ENCODE data around the gene VAMP4.

DNA sequence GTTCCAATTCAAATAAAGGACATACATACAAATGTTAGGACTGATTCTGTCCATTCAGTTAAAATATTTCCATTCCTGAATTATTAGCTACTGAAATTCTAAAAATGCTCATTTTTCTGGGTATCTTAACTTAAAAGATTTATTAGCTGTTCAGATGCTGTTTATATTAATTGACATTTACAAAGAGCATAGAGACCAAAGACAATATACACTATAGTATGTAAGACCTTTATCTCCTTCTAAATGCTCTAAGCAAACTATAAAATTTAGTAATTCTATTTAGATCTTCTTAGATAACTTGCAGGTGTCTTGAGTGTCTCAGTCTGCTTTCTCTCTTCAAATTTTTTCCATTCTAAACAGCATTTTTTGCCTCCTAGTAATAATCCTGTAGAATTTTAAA lies 39.3 kb downstream of the VAMP4 start:
- TF ChIP-seq, protein P1, sequence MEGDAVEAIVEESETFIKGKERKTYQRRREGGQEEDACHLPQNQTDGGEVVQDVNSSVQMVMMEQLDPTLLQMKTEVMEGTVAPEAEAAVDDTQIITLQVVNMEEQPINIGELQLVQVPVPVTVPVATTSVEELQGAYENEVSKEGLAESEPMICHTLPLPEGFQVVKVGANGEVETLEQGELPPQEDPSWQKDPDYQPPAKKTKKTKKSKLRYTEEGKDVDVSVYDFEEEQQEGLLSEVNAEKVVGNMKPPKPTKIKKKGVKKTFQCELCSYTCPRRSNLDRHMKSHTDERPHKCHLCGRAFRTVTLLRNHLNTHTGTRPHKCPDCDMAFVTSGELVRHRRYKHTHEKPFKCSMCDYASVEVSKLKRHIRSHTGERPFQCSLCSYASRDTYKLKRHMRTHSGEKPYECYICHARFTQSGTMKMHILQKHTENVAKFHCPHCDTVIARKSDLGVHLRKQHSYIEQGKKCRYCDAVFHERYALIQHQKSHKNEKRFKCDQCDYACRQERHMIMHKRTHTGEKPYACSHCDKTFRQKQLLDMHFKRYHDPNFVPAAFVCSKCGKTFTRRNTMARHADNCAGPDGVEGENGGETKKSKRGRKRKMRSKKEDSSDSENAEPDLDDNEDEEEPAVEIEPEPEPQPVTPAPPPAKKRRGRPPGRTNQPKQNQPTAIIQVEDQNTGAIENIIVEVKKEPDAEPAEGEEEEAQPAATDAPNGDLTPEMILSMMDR (IDR thresholded peaks at IDR 0.05) = no peak
- TF ChIP-seq EP300 (IDR thresholded peaks at IDR 0.05) = no peak
- no peak for TF ChIP-seq POLR2AphosphoS5 (IDR thresholded peaks at IDR 0.05)
